Cortex of kidney (tissue), 1 donor: ENCODE measurements around the gene ZNF396.

ENCODE experiments used
- DNase-seq: peaks from one replicate; lab custom pipeline; 2025; lab: John Stamatoyannopoulos, UW

The ZNF396 gene

DNA sequence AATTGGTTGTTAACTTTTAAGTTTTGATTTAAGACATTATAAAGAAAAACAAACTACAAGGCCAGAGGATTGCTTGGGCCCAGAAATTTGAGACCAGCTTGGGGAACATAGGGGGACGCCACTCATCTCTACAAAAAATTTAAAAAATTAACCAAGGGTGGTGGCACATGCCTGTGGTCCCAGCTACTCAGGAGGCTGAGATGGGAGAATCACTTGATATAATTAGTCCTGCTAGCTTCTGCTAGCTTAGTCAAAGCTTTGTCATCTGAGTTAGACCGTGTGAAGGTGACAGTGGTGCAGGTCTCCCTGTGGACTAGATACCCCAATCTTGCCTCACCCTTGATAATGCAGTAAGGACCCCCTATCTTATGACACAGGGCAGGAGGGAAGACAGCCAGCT, 6.0 kb upstream of the ZNF396 start:
- no peak for DNase-seq

- no peak for DNase-seq
Observed at GRCh38 chr18:35379421-35379820, 2.3 kb upstream of the ZNF396 start.

DNA sequence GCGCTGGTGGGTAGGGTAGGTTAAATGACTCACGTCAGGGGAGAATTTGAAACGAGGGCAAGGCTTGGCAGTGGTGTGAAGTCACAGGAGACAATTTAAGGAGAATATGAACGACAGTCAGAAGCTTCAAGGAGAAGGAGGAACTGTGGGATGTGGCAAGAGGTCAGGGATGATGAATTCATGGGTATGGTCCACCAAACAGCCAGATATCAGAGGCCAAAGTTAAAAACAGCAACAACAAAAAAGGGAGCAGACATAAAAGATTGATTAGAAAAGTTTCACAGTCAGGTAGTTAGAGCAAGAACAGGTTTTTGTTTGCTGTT, 1.4 kb upstream of the ZNF396 start:
- DNase-seq = no peak

DNA sequence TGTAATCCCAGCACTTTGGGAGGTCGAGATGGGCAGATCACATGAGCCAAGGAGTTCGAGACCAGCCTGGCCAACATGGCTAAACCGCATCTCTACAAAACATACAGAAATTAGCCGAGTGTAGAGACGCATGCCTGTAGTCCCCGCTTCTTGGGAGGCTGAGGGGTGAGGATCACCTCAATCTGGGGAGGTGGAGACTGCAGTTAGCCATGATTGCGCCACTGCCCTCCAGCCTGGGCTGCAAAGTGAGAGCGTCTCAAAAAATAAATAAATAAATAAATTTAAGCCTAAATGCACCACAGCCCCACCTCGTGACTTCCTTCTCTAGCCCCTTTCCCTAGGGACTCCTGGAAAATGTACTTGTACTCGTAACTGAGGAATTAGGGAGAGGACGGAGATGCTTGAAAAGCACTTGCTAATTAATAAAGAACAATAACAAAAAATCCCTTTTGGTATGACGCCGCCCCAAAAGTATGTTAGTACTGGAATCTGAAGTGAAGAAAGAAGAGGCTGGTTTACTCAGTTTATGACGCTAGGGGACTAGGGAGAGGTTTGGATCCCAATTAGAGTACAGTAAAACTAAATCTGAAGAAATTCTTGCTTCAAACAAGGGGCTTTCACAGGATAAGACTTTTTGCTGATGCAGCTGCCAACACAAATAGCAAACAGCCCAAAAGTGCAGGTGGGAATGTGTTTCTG, 887 bp upstream of the ZNF396 start:
- no peak for DNase-seq

DNA sequence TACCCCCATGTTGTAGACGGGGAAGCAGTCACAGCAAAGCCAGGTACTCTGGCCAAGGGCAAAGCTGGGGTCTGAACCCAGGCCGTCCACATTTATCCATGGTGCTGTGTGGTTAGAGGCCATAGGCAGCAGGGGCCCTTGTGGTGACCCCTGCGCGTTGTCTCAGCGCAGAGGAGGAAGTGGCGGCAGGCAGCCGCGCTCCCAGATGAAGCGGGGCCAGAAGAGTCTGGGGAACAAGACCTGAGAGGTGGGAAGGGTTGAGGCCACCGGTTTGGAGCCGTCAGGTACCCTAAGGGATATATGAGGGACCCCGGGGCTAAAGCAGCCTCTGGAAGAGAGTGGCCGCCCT, 770 bp downstream of the ZNF396 start:
- no peak for DNase-seq

DNA sequence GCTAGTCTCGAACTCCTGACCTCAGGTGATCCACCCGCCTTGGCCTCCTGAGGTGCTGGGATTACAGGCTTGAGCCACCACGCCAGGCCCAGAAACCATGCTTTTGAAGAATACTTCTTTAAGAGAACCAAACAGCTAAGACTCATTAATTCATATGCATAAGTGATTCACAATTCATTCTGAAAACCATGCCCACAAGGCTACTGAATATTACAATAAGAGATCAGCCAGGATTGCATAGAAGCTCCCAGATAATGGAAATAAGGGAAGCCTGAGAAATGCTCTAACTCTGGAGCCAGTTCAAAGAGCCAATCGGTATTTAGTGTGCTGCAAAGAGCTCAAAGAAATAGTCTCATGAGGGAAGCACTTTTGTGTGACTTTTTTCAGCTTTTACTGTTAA, 2.4 kb downstream of the ZNF396 start:
- no peak for DNase-seq

DNA sequence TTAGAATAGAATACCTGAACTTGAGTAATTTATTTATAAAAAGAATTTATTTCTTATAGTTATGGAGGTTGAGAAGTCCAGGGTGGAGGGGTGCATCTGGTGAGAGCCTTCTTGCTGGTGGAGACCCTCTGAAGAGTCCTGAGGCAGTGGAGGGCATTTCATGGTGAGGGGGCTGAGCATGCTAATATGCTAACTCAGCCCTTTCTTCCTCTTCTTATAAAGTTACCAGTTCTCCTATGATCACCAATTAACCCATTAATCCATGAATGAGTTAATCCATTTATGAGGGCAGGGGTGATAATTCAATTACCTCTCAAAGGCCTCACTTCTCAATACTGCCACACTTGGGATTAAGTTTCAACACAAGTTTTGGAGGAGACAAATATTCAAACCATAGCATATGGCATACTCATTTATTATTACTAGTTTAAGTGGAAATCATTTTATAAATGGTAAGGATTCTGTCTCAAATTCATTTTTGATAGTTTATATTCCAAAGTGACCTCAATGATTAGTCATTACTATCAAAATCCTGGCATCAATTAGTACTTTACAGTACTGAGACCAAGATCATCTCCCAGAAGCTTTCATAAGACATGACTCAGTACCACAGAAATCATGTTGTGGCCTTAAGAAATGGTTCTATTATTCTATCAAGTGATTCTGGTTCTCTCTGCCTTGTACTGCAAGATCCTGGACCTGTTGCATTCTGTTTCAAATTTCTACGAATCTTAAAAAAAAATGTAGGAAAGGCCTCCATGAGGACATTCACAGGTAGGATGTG, 5.5 kb downstream of the ZNF396 start:
- no peak for DNase-seq

GRCh38 chr18:35369126-35369525, 8.0 kb downstream of the ZNF396 start:
- DNase-seq = no peak

DNA sequence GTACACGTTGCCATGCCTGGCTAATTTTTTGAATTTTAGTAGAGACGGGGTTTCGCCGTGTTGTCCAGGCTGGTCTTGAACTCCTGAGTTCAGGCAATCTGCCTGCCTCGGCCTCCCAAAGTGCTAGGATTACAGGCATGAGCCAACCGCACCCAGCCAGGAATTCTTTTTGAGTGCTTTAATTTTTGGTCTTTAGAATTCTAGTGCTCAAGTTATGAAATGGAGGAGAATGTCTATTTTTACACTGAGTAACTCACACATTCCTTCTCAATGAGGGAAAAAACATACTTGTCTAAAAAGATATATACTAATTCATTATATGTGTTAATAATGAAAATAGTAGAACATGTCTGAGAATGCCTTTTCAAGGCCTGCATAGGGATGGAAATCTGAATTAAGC, 8.5 kb downstream of the ZNF396 start:
- DNase-seq = no peak

- no peak for DNase-seq
Observed at GRCh38 chr18:35362531-35362930, 14.6 kb downstream of the ZNF396 start.

DNA sequence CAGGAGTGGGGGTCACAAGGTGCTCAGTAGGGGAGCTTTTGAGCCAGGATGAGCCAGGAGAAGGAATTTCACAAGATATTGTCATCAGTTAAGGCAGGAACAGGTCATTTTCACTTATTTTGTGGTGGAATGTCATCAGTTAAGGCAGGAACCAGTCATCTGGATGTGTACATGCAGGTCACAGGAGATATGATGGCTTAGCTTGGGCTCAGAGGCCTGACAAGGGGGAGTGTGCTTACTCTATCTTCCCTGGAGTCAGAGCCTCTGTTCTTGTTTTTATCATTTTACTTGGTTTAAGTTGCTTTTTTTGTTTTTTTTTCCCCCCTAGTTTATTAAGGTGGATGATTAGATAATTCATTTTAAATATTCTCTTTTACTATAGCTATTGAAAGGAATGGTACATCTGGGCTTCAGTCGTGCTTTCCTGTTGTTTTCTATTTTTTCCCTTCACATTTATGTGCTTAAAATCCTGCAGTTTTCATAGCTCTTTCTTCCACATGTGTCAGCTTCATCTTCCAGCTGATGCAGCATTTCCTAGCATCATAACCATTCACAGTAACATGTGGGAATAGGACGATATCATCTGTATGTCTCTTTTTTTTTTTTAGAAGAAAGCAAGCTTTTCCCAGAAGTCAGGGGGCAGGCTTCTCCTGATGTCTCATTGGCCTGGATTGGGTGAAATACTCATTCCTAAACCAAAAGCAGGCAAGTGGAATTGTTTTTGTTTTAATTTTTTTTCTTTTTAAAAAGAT, 15.4 kb downstream of the ZNF396 start:
- no peak for DNase-seq

DNA sequence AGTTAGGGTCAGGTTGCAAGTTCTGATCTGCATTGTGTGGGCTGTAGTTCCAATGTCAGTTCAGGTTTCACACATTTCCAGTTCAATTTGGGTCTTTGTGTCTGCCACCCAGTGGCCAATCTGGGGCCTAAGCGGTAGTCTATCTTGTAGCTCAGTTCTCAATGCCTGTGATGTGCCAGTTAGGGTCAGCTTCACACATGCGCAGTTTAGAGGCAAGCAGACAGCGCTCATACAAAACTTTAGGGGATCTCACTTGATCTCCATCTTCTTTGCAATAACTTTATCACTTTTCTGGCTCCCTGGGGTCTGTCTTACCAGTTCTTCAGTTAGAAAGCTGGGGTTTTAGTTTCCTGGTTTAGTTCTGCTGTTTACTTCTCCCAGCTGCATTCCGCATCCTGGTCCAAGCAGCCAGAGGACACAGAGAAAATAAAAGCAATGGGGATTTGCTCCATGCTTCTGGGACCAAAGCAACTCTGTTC, 22.0 kb downstream of the ZNF396 start:
- DNase-seq = no peak

DNA sequence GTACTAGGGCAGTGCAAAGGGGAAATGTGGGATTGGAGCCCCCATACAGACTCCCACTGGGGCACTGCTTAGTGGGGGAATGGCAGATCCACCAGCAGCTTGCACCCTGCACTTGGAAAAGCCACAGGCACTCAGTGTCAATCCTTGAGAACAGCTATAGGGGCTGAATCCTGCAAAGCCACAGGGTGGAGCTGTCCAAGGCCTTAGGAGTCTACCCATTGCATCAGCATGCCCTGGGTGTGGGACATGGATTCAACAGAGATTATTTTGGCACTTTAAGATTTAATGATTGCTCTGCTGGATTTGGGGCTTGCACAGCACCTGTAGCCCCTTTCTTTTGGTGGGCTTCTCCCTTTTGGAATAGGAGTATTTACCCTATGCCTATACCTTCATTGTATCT, 24.4 kb downstream of the ZNF396 start:
- no peak for DNase-seq

GRCh38 chr18:35352283-35352682, 24.9 kb downstream of the ZNF396 start:
- DNase-seq = no peak

DNA sequence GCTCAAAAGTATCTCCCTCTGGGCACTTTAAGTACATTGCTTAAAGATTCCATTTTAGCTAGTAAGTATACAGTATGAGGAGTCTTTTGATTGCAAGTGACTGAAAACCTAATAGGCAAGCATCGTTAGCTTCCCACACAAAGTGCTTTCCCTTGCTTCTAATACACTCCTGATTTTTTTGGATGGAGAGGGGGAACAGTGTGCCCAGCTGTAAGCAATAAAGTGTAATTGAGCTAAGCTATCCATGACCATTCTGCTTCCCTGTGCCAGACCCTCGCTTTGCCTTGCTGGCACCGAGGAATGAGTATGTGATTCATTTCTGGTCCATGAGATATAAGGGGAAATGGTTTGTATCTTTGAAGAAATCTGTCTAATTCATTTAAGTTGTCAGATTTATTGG, 29.1 kb downstream of the ZNF396 start:
- no peak for DNase-seq

DNA sequence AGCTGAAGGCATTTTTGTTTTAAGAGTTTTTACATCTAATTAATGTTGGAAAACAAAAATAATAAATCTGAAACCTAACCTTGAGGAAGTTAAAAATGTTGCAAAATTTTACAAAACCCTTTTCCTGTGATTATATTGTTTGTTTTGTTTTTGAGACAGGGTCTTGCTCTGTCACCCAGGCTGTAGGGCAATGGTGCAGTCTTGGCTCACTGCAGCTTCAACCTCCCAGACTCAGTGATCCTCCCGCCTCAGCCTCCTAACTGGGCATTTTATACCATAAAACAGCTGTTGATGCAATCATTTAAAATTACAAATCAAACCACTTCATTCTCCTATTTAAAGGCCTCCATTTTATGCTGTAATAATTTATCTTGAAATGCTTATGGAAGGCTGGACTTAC, 31.2 kb downstream of the ZNF396 start:
- no peak for DNase-seq

DNA sequence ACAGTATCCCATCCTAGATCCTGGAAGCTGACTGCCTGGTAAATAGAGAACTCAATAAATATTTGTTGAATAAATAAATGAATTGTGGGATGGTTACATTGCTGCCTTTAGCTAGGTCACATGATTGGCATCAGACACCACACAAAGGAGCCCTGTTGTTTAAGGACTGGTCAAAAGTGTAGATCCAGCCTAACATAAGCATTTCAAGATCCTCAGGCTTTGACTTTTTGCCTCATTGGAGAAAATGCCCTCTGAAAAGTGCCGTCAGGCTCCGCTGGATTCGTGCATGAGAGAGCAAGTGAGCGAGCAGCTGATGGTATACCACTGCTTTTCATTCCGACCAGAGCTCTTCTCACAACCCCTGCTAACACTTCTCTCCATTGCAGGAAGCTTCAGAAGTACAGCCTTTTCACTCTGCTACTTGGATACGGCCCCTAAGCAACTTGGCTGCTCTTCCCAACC, 31.6 kb downstream of the ZNF396 start:
- no peak for DNase-seq

DNA sequence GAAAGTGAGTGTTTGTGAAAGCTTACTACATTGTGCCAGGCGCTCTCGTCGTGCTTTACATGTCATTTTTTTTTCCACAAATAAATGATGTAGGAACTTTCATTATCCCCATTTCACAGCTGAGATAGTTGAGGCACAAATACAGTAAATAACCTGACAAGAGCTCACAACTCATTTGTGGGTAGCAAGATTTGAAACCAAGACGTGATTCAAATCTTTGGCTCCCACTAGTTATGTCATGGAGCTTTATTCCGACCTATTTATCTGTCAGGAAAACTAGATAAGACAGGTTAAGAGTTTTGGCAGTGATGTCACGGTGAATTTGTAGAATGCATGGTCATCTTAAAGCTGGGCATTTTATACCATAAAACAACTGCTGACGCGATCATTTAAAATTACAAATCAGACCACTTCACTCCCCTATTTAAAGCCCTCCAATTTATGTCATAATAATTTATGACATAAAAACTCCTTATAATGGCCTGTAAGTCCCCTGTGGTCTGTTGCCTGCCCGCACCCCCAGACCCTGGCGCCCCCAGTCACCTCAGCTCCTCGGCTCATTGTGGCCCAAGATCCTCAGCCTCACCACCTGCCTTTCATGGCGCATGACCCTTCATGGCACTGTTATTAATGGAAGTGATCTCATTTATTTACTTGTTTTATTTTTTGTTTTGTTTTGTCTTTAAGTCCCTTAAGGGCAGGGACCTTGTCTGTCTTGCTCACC, 32.2 kb downstream of the ZNF396 start:
- DNase-seq = no peak

DNA sequence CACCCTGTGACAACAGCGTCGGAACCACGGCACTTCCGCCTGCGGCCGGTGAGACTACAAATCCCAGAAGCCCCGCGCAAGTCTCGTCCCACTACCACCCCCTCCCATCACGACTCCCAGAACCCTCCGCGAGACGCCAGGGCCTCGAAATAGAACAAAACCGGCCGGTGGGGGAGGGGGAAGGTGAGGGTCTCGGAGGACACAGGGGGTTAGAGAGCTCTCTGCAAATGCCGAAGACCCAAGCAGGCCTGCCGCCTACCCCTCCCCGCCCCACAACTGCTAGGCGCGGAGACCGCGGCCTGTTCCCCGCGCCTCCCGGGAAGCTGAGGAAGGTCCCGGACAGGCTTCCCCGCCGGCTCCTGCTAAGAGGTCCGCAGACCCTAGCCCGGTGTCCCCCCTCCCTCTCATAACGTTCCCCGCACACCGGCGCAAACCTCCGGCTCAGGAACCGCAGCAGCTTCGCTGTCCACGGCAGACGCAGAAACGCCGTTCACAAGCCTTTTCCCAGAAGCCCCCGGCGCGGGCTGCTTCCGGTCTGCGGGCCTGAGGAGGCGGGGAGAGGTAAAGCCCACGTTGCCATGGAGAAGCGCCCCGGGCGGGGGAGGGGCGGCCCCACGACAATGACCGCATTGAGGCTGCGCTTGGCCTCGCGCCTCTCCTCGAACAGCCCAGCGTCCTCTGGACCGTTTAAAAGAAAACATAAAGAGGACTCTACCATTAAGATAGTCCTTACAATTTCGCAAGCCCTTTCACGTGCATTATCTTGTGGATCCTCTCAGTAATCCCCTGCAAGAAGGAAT, 33.0 kb downstream of the ZNF396 start, which contains the start of gene ZNF24:
TSS of gene ZNF24 (minus strand) at position 485 of the 800 bp plus-strand sequence. CDS start 3,770 bp downstream, outside the sequence.
- DNase-seq = peak; percentile 24

DNA sequence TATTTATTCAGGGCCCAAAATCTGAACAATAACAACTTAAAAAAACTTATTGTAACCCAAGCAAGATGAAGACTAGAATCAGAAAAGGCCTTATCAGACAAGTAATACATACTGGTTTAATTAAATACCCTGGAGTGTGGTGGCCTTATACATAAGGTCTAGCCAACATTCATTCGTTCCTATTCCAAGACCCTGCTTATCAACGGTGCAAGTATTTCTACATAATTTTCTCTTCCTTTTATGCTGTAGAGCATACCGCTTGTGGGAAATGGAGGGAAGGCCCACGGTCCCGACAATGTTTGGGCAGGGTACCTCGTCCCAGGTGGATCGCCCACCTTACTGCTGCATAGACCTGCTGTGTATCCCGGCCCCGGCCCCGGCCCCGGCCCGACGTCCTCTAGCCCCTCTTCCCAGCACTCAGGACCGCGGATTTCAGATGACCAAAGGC, 33.6 kb downstream of the ZNF396 start:
- DNase-seq = no peak

- DNase-seq = no peak
Observed at GRCh38 chr18:35337286-35337685, 39.9 kb downstream of the ZNF396 start.
